ENCODE measurements around the gene ZNF254.
A peak's percentile ranks its signal among the peaks of the same experiment; 100 is the strongest.
"Not testable (repeated sequence)": the region's sequence is repeated elsewhere in the genome, so short reads cannot be mapped to it uniquely, and the experiment has no call there.

ZNF254 gene

DNA sequence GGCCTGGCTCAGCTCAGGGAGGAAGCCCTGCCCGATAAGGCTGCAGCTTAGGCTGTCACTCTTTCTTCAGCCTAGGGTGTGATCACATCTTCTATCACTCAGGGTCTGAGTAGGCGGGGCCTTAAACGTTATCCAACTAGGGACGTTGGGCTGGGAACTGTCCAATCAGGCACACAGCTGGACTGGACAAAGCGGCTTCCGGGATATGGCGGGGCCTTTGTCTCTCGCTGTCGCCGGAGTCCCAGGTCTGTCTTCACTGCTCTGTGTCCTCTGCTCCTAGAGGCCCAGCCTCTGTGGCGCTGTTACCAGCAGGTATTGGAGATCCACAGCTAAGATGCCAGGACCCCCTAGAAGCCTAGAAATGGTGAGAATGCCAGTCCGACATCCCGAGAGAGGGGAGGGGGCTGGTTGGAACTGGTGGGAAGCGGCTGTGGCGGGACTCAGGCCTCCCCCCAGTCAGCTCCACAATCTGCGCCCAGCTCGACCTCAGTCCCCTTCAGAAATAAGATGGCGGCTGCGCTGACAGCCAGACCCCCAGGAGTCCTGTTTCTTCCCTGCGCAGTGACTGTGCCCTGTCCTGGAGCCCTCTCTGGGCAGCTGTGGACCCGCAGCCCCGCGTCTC lies at the start of gene ZNF254:
TSS of gene ZNF254 (plus strand) at position 214 of the 622 bp plus-strand sequence. CDS start at position 335, 121 bp downstream.
- peak; percentile 82 for DNase-seq (ENCODE audit: low spot score)
- TF ChIP-seq, protein P1, sequence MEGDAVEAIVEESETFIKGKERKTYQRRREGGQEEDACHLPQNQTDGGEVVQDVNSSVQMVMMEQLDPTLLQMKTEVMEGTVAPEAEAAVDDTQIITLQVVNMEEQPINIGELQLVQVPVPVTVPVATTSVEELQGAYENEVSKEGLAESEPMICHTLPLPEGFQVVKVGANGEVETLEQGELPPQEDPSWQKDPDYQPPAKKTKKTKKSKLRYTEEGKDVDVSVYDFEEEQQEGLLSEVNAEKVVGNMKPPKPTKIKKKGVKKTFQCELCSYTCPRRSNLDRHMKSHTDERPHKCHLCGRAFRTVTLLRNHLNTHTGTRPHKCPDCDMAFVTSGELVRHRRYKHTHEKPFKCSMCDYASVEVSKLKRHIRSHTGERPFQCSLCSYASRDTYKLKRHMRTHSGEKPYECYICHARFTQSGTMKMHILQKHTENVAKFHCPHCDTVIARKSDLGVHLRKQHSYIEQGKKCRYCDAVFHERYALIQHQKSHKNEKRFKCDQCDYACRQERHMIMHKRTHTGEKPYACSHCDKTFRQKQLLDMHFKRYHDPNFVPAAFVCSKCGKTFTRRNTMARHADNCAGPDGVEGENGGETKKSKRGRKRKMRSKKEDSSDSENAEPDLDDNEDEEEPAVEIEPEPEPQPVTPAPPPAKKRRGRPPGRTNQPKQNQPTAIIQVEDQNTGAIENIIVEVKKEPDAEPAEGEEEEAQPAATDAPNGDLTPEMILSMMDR (IDR thresholded peaks at IDR 0.05; ENCODE audit: extremely low read depth, missing control alignments) = no peak

DNA sequence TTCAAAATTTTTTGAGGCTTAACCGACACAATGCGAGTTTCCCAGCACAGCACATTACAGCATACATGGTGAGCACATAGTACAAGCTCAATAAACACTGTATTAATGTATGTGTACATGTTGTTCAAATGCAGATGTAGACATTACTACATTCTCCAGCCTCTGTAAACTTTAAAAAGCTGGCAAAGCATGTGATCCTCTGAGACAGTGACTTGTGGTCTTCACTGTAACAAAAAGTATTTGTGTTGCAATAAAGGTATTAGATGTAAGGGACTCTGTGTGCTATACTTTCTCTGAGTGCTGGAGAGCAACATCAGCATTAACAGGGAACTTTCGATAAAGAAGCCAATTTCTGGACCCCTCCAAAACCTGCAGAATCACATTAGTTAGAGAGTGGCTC lies 46.4 kb upstream of the ZNF254 start:
- DNase-seq (ENCODE audit: low spot score) = no peak
- TF ChIP-seq, protein P1 (IDR thresholded peaks at IDR 0.05; ENCODE audit: extremely low read depth, missing control alignments) = no peak

DNA sequence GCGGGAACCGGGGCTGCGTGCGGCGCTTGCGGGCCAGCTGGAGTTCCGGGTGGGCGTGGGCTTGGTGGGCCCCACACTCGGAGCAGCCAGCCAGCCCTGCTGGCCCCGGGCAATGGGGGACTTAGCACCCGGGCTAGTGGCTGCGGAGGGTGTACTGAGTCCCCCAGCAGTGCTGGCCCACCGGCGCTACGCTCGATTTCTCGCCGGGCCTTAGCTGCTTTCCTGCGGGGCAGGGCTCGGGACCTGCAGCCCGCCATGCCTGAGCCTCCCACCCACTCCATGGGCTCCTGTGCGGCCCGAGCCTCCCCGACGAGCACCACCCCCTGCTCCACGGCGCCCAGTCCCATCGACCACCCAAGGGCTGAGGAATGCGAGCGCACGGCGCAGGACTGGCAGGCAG lies 45.7 kb upstream of the ZNF254 start:
- DNase-seq (ENCODE audit: low spot score) = not testable (repeated sequence)

DNA sequence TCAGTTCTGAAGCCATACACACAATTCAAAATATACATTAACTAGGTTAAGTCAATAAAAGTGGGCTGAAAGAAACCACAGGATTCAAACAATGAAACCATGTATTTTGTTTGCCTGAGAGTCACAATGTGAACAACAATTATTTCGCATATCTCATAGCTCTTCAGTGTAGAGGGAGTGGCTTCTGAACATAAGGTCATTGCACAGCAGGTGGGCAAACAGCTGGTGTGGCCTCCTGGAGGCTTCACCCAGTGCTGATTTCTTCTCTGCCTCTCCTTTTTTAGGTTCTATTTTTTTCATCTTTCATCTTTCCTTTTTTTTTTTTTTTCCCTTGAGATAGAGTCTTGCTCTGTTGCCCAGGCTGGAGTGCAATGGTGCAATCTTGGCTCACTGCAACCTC lies 40.4 kb upstream of the ZNF254 start:
- TF ChIP-seq, protein P1 (IDR thresholded peaks at IDR 0.05; ENCODE audit: extremely low read depth, missing control alignments) = no peak

DNA sequence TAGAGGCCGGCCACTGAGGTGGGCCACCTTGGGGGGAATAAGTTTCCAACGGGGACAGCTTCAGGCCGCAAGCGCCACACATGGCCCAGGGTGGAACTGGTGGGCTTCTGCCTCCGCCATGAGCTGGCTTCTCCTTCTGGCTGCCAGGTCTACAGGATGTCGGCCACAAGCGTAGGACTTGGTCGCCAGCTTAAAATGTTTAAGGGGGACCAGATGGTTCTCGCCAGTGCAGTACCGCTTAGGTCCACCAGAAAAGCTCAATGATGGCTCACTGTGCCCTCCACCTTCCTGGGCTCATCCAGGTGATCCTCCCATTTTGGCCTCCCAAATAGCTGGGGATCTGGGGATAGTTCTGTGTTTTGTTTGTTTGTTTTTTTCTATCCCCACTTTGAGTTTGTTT lies 38.7 kb upstream of the ZNF254 start:
- DNase-seq (ENCODE audit: low spot score) = no peak
- TF ChIP-seq, protein P1 (IDR thresholded peaks at IDR 0.05; ENCODE audit: extremely low read depth, missing control alignments) = no peak

More for the DNA sequence above, 40.4 kb upstream of the ZNF254 start:
- no peak for DNase-seq (ENCODE audit: low spot score)

DNA sequence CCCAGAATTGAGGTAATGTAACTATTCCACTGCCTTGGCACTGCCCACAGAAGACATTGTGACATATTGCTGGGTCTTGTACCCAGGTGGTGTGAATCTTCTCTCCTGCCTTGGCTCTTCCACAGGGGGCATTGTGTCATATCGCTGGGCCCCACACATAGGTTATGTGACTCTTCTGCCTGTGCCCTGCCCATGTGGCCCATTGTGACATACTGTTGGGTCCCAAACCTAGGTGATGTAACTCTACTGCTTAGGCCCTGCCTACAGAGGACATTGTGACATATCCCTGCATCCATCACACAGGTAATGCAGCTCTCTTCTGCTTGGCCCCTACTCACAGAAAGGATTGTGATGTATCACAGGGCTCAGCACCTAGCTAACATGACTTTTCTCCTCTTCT lies 37.5 kb upstream of the ZNF254 start:
- no peak for DNase-seq (ENCODE audit: low spot score)
- TF ChIP-seq, protein P1 (IDR thresholded peaks at IDR 0.05; ENCODE audit: extremely low read depth, missing control alignments) = no peak

DNA sequence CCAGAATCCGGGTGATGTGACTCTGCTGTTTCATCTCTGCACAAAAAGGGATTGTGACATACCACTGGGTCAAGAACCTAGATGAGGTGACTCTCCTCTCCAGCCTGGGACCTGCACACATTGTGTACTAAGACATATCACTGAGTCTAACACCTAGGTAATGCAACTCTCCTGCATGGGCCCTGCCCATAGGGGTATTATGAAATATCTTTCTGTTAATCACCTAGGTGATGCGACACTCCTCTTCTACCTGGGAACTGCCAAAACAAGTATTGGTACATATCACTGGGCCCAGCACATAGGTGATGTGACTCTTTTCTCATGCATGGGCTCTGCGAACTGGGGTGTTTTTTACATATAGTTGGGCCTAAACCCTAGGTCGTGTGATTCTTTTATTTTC lies 35.5 kb upstream of the ZNF254 start:
- TF ChIP-seq, protein P1 (IDR thresholded peaks at IDR 0.05; ENCODE audit: extremely low read depth, missing control alignments) = no peak

DNA sequence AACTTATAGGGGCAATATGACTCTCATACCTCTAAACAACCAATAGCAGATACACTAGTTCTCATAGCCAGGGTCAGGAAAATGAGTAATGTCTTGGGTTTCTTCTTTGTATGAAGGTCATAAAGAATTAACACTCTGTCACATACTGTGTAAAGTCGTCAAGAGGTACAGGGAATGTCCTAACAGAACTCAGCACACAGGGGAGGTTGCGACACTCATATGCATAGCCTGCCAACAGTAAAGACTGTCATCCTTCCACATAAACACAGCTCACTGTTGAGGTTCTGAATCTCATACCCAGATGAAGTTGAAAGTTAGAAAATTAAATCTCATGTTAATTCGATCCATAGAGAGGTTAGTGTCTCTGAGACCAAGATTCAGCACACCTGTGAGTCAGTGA lies 34.2 kb upstream of the ZNF254 start:
- DNase-seq (ENCODE audit: low spot score) = no peak

More for the DNA sequence above, 35.5 kb upstream of the ZNF254 start:
- no peak for DNase-seq (ENCODE audit: low spot score)

More for the DNA sequence above, 34.2 kb upstream of the ZNF254 start:
- TF ChIP-seq, protein P1 (IDR thresholded peaks at IDR 0.05; ENCODE audit: extremely low read depth, missing control alignments) = no peak
